ENCODE data around the gene SH2D6.

DNA sequence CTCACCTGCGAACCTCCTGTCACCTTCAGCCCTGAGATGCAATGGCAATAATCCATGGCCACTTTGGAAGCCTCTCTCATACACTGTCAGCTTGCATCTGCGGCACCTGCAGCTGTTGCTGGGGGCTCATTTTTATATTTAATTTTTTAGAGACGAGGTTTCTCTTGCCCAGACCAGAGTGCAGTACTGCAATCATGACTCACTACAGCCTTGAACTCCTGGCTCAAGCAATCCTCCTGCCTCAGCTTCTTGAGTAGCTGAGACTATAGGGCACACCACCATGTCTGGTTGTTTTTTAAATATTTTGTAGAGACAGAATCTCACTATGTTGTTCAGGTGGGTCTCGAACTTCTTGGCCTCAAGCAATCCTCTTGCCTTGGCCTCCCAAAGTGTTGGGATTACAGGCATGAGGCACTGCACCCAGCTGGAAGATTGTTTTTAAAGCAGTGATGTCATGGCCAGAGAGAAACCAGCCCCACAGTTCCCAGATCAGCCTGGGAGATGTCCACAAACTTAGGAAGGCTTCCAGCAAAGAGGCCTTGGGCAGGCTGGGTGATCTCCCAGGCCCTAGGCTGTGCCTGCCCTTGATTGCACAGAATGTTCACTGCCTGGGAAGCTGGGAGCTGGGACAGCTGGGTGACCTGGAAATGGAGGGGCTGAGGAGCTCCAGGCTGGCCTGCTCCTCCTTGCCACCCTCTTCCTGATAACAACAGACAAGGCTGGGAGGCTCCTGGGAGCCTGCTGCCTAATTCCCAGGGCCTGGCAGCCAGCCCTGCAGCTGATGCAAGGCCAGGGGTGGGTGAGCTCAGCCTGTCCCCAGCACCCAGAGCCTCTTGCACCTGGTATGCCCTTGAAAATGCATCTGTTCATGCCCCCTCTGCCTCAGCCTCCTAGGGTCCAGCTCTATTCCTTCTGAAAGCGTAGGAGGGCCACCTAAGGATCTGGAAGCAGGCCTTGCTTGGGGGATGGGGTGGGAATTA, 27.1 kb downstream of the SH2D6 start:
- TF ChIP-seq, protein P1, sequence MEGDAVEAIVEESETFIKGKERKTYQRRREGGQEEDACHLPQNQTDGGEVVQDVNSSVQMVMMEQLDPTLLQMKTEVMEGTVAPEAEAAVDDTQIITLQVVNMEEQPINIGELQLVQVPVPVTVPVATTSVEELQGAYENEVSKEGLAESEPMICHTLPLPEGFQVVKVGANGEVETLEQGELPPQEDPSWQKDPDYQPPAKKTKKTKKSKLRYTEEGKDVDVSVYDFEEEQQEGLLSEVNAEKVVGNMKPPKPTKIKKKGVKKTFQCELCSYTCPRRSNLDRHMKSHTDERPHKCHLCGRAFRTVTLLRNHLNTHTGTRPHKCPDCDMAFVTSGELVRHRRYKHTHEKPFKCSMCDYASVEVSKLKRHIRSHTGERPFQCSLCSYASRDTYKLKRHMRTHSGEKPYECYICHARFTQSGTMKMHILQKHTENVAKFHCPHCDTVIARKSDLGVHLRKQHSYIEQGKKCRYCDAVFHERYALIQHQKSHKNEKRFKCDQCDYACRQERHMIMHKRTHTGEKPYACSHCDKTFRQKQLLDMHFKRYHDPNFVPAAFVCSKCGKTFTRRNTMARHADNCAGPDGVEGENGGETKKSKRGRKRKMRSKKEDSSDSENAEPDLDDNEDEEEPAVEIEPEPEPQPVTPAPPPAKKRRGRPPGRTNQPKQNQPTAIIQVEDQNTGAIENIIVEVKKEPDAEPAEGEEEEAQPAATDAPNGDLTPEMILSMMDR (IDR thresholded peaks at IDR 0.05): no peak
- TF ChIP-seq POLR2A (IDR thresholded peaks at IDR 0.05) (no peak), POLR2AphosphoS5 (IDR thresholded peaks at IDR 0.05) (peak in 2 of 3 donors; percentile 27 to 40), EP300 (IDR thresholded peaks at IDR 0.05; ENCODE audit: low read depth) (no peak)
